GM12891 (cell line): ENCODE data around the gene AFAP1.

Source experiments
- POLR2A ChIP-seq: IDR thresholded peaks from 2 replicates; pipeline ENCODE4 v1.6.1; 2011; ENCODE audit warnings: low read depth, low read length, control low read depth
- POLR2AphosphoS5 ChIP-seq: IDR thresholded peaks from 2 replicates; pipeline ENCODE4 v1.6.1; 2011; ENCODE audit warnings: low read depth, low read length, control low read depth
- POU2F2 ChIP-seq: IDR thresholded peaks from 2 replicates; pipeline ENCODE4 v1.6.1; 2011; ENCODE audit warnings: low read depth, mild to moderate bottlenecking, control low read depth, low read length, moderate library complexity
- SPI1 ChIP-seq: IDR thresholded peaks from 2 replicates; pipeline ENCODE4 v1.6.1; 2011; ENCODE audit warnings: low read depth, low read length, control low read depth
- TAF1 ChIP-seq: IDR thresholded peaks from 2 replicates; pipeline ENCODE4 v1.6.1; 2011; ENCODE audit warnings: low read depth, low read length, control low read depth

GRCh38 chr4:7793186-7793585 lies 146.5 kb downstream of the AFAP1 start:
- TF ChIP-seq POLR2AphosphoS5 (no peak), POLR2A (no peak), TAF1 (no peak), POU2F2 (no peak), SPI1 (no peak)
